OCI-M1 (cell line): ENCODE data around the gene AMD1.

Source experiments
- DNase-seq: peaks from one replicate; lab custom pipeline; 2025; lab: John Stamatoyannopoulos, UW

AMD1 gene

GRCh38 chr6:110938171-110938570 is 63.6 kb downstream of the AMD1 start:
- no peak for DNase-seq

- peak; percentile 51 for DNase-seq
Measured at GRCh38 chr6:110939429-110940200, 65.0 kb downstream of the AMD1 start.

- DNase-seq = peak; percentile 82
Measured at GRCh38 chr6:110944681-110945151, 70.1 kb downstream of the AMD1 start.
